T-helper 1 cell (primary cell): ENCODE results near the gene FPGS.

Source experiments
- DNase-seq, 5 donors: peaks; one replicate each; pipeline ENCODE4 v3.0.0-alpha.2; 2012 to 2020

FPGS gene

DNA sequence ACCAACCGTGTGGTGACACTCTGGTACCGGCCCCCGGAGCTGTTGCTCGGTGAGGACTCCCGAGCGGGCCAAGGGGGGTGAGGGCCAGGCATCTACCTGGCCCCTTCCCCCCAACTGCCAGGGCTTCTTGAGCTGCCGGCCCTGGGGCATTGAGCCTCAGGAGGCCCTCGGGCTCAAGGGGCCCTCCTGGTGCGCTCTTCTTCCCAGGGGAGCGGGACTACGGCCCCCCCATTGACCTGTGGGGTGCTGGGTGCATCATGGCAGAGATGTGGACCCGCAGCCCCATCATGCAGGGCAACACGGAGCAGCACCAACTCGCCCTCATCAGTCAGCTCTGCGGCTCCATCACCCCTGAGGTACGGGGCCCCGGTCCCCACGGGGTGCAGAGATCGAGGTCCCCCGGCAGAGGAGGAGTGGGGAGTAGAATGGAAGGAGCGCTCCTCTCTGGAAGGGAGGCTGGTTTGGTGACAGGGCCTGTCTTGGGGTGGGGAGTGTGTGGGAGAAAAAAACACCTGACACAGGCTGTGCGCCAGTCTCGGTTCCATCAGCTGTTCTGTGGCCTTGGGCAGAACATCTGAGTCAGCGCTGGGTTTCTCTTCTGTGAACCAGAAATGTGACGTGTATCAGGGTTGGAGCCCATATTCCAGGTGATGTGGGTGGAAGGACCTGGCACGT lies 14.2 kb upstream of the FPGS start:
- DNase-seq, result no peak

DNA sequence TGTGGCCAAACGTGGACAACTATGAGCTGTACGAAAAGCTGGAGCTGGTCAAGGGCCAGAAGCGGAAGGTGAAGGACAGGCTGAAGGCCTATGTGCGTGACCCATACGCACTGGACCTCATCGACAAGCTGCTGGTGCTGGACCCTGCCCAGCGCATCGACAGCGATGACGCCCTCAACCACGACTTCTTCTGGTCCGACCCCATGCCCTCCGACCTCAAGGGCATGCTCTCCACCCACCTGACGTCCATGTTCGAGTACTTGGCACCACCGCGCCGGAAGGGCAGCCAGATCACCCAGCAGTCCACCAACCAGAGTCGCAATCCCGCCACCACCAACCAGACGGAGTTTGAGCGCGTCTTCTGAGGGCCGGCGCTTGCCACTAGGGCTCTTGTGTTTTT lies 13.5 kb upstream of the FPGS start:
- DNase-seq, result no peak

DNA sequence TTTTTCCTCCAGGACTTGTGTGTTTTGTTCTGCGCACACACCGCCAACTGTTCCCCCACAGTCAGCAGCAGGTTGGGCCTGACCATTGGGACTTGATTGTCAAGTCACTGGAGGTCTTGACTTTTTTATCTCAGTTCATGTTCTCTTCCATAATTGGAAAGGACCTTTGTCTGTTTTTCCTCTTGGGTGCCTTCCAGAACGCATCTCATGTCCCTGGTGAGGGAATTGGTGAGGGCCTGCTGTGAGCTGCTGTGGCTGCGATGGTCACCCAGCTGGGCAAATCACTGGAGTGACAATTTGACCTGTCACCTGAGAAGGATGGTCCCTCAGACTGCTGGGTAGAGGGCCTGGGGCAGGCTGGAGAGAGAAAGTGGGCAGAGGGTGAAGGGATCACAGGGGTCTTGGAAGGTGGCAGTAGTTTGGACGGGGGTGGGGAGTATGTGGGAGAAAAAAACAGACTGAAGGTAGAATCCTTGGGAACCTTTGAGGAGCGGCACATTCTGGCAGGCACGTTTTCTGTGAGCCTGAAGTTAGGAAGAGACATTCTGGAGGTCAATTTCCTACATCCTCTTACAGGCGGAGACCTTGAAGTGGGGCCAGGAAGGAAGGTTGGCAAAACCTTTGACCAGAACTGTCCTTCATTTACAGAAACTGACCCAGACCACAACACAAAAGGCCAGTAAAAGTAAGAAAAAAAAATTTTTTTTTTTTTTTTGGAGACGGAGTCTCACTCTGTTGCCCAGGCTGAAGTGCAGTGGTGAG lies 12.4 kb upstream of the FPGS start:
- no peak for DNase-seq

DNA sequence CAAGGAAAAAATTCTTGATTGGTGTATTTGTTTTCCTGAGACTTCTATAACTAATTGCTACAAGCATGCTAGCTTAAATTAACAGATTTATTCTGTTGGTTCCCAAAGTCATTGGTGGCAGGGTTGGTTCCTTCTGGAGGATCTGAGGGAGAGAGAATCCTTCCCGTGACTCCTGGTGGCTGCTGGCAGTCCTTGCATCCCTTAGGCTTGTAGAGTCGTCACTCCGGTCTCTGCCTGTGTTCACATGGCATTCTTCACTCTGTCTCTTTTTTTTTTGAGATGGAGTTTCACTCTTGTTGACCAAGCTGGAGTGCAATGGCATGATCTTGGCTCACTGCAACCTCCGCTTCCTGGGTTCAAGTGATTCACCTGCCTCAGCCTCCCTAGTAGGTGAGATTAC lies 11.6 kb upstream of the FPGS start:
- no peak for DNase-seq

DNA sequence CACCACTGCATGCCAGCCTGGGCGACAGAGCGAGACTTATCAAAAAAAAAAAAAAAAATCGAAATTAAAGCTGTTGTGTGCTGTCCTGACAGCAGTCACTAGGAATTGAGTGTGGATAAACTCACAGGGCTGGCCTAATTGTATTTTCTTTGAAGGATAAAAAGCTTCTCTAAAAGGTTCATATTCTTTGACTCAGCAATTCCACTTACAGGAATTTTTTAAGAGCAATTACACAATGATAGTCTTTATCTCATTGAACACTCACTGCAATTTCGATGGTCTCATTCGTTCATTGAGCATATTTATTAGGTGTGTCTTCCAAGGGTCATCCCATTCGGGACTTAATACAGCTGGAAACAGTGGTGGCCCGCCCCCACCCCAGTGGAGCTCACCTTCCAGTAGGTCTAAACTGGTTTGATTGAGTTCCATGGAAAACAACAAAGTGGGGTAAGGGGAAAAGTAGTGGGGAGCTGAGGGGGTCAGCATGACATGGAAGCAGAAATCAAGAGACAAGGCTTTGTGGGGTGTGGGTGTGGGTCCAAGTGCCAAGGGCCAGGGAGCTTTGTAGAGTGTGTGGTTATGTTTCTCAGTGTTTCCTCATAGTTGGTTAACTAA lies 10.2 kb upstream of the FPGS start:
- no peak for DNase-seq

DNA sequence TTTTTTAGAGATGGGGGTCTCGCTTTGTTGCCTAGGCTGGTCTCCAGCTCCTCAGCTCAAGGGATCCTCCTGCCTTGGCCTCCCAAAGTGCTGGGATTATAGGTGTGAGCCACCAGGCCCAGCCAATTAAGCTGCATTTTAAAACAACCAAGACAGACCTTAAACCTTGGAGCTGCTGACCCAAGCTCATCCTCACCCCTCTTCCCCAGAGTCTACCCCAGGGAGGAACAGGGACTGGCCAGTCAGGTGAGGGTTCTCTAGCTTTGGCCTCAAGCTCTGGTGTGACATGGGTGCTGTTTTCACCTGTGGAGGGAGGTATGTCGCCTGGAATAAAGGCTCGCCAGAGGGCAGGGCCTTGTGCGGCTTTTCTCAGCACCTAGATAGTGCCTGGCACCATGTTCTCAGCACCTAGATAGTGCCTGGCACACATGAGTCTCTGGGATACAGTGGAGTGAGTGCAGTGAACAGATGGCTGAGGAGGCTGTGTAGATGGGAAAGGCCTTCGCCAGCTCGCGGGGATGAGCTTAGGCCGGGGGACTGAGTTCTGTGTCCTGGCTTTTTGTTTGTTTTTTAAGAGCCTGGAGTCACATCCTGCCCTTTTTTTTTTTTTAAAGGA lies 9.5 kb upstream of the FPGS start:
- no peak for DNase-seq

DNA sequence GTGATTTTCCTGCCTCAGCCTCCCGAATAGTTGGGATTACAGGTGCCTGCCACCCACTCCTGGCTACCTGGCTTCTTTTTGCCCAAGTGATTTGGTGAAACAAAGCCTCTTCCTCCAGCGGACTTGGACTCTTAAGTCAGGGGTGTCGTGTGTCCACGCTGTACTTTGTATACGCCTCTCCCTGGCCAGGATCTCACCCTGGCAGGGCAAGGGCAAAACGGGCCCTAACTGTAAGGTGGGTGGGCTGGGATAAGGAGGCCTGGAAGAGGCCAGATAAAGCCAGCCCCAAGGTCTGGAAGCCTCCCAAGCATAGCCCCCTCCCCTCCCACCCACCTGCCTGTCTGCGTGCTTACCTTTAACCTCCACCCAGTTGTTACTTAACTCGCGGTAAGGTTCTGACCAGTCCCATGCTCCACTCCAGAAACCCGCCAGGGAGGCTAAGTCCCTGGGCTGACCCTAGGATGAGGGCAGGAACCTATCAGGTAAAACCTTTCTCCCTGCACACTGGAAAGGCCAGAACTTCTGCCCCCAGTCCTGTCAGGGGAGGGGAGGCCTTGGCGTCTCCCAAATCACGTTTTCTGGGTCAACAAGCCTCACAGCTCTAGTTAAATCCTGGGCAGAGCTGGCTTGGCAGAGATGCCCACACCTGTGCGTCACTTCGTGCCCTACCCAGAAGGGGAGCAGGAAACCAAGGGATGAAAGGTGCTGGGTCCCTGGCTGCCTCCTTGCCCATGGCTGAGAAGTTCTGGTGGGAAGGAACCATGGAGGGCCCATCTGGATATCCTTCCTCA lies 8.5 kb upstream of the FPGS start:
- no peak for DNase-seq

DNA sequence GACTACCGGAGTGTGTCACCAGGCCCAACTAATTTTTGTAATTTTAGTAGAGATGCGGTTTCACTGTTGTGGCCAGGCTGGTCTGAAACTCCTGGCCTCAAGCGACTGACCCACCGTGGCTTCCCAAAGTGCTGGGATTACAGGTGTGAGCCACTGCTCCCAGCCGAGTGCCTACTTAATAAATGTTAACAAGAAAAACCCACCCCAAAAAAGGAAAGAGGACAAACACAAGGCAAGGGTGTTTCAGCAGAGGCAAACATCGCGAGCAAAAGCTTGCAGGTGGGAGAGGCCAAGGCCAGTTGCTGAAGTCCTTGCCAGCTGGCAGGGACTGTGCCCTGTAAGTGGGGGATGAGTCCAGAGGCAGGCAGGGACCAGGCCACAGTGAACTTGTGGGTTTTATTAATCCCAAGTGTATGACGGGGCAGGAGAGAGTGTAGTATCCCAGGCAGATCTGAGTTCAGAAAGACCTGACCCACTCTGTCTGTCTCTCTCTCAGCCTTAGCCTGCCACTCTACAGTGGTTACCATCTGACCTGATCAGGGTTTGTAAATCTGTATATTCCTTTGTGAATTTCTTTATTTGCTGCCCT lies 6.4 kb upstream of the FPGS start:
- DNase-seq, result no peak

DNA sequence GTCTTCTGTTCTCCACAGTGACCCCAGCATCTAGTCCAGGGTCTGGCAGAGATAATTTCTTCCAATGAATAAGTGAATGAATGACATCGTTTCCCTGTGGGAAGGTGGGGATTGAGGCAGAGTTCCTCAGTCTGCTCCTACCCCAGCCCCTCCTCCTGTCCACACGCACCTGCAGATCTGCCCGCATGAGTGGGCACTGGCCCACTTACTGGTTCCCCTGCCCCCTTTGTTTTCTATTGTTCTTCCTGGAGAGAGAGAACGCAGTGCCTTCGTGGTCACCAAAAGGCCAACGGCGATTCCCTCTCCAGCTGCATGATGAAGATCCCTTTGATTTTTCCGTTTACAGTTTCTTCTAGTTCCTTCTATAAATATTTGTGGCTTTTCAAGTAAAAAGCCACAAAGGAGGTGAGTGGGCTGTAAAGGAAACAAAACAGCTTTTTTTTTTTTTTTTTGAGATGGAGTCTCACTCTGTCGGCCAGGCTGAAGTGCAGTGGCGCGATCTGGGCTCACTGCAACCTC lies 5.8 kb upstream of the FPGS start:
- DNase-seq, result no peak

DNA sequence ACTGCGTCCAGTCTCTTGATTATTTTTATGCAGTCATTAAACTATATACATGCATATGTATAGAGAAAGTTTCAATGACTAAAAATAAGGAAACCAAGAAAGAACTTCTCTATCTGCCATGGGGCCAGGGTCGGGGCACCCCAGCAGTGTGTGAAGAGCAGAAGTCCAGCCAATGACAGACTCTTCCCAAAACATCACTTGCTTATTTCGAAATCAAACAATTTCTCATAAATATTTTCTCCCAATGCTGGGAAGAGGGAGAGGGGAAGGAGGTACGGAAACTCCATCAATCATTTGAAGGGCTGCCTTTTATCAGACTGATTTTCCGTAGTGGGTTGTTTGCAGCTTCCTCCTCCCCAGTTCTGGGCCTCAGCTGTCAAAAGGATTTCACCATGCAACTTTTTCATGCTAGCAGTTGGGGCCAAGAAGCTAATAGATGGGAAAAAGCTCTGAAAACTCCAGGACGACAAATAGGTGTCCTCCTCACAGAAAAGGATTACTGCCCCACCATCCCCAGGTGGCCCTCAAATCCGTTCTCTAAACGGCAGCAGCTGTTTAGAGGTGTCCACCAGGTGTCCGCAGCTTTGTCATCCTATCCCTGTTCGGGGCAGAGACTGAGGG lies 617 bp upstream of the FPGS start:
- no peak for DNase-seq

DNA sequence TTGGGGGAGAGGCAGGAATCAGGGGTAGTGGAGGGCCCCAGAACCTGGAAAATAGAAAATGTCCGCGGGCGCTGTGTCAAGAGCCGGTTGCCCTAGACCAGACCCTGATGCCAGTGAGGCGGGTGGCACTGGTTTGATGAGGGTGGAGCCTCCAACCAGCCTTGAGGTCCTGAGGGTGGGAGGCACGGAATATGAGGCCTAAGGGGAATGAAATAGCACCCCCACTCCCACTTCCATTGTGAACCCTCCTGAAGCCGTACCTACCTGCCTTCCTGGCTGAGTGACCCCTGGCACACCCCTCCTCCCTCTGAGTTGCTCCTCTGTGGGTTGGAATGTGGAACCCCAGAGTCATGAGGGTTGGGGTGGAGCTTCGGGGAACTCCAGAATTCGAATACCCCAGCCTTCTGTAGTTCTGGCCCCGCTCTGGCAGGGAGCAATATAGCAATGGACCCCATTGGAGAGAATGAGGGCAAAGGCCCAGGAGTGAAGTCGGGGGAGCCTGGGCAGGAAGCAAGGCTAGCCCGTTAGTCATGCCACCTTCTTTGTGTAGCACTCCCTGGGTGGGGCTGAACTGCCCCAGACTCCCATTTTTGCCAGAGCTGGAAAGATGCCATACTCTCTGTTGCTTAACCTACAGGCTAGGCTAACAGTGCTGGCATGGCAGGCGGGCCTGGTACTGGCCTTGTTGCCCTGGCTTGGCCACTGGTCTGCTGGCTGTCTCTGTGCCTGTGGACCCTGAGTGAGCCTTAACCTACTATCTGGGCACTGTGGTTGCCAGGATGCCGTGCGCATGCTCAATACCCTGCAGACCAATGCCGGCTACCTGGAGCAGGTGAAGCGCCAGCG lies 1.0 kb downstream of the FPGS start:
- DNase-seq, result no peak

DNA sequence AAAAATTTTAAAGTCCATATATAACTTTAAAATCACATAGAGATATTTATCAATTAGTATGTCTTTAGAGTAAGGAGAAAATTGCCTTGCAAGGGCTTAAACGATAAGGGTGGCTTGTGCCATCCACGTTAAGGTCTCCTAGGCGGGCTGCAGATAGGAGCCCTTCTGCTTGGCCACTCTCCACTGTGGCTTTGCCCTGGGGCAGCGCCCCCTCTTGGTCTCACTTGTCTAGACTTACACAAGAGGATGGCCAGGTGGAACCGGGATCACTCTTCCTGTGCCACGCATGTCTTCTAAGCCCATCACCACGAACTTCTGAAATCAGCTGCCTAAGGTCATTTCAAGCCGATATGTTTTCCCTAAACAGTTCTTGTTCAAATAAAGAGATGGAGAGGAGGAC lies 2.9 kb downstream of the FPGS start:
- peak in 1 of 5 donors; percentile 39 for DNase-seq

DNA sequence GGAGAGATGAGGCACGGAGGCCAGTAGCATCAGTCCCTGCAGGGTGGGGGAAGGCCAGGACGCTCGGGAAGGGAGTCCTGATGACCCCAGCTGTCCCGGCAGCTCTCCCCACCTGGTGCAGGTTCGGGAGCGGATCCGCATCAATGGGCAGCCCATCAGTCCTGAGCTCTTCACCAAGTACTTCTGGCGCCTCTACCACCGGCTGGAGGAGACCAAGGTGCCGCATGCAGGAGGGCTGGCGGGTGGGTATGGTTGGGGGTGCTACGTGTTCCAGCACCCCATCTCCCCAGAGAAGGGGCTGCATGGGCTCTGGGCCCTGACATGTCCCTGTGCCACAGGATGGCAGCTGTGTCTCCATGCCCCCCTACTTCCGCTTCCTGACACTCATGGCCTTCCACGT lies 4.2 kb downstream of the FPGS start:
- DNase-seq, result no peak

DNA sequence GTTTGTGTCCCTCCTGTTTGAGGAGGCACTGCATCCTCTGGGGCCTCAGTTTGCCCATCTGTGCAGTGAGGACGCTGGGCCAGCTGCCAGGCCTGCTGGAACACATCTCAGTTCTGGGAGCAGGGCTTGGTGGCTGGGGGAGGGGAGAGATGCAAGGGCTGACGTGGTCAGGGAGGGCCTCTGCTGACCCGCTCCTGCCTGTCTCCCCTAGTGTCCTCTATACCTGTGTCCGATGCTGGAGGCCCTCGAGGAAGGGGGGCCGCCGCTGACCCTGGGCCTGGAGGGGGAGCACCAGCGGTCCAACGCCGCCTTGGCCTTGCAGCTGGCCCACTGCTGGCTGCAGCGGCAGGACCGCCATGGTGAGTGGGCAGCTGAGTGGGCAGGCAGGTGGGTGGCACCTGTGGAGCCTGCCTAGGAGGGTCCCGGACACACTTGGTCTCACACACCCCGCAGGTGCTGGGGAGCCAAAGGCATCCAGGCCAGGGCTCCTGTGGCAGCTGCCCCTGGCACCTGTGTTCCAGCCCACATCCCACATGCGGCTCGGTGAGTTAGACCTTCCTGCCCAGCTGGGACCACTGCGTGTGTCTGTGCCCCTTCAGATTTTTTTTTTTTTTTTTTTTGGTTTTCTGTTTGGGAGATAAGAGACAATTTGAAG lies 5.8 kb downstream of the FPGS start:
- DNase-seq, result no peak

DNA sequence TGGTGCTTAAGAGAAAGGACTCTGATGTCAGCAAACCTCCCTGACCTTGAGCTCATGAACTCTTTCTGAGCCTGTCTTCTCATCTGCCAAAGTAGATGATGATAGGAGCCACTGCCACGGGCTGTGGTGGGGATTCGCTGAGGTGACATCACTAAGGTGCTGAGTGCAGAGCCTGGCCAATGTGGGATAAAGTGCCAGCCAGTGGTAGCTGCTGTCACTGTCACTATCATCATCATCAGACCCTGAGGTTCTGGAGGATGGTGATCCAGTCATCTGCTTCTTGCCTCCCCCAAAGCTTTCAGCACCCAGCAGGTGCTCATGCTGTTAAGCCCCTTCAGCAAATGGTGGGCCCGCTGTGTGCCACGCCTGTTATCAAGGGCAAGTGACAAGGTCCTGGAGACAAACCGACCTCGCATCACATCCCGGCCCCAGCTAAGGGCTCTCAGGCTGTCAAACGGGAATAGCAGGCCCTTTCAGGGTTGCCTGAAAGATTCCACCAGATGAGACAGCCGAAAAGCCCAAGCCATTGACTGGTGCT lies 6.4 kb downstream of the FPGS start:
- no peak for DNase-seq

DNA sequence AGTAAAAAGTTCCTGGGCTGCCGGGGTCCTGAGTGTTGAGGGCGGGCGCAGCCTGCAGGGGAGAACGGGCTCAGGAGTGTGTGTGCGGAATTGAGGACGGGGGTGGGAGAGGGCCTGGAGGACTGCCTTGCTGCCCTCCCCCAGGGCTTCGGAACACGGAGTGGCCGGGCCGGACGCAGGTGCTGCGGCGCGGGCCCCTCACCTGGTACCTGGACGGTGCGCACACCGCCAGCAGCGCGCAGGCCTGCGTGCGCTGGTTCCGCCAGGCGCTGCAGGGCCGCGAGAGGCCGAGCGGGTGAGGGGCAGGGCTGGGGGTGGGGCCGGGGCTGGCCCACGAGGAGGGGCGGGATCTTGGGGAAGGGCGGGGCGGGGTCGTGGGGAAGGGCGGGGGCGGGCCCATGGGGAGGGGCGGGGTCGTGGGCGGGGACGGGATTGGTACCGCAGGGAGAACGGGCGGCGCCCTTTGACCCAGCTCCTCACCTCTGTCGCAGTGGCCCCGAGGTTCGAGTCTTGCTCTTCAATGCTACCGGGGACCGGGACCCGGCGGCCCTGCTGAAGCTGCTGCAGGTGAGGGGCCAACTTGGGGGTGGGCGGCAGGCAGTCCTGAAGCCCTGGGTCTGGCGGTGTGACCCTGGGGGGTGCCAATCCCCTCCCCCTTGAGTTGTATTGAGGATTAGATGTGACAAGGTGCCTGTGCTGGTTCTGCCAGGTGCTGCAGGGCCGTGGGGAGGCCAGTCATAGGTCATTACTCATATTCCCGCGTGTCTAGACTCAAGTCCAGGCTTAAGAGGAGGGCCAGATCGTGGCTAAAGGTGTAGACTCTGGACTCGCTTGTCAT lies 7.1 kb downstream of the FPGS start:
- no peak for DNase-seq

DNA sequence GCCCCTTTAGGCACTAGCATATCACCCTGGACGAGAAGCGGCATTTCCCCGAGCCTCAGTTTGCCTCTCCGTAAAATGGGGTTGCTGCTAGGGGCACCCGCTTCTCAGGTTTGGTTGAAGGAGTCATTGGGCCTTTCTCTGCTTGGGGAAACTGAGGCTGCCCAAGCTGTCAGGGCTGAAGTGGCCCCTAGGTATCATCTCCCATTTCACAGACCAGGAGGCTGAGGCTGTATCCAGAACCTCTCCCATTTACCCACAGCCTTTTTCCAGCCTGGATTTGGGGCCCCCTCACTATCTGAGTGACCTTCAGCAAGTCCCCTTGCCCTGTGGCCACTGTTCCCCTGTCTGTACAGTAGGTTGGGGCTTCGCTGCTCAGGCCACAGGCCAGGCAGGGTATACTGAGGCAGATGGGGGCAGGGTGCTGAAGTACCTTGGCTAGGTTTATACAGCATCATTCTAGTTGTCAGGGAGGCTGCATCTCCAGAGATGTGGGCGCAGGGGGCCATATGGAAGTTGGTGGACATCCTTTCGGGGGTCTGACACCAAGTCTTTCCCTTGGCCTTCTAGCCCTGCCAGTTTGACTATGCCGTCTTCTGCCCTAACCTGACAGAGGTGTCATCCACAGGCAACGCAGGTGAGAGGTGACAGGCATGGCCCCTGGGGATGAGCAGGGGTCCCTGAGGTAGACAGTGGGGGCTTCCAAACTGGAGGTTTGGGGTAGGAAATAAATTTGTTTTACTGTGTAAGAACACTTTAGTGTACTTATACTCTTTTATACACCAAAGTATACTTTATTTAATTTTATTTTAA lies 7.9 kb downstream of the FPGS start:
- DNase-seq, result no peak

DNA sequence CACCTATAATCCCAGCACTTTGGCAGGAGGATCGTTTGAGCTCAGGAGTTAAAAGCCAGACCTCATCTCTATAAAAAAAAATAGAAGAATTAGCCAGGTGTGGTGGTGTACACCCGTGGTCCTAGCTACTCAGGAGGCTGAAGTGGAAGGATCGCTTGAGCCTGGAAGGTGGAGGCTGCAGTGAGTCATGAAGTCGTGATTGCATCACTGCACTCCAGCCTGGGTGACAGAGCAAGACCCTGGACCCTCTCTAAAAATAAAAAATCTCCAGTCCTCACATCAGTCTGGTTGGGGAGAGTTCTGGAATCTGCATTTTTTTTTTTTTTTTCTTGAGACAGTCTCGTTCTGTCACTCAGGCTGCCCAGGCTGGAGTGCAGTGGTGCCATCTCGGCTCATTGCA lies 9.3 kb downstream of the FPGS start:
- no peak for DNase-seq
